ENCODE measurements around the gene ENOX1.

- no peak for TF ChIP-seq CTCF (conservative IDR thresholded peaks at IDR 0.05)
- TF ChIP-seq EZH2 (IDR thresholded peaks at IDR 0.05; ENCODE audit: low read depth): no peak
Observed at GRCh38 chr13:43299374-43299773, 487.4 kb downstream of the ENOX1 start.
